ENCODE measurements around the gene HSPBAP1.
"Not testable (repeated sequence)": the region's sequence is repeated elsewhere in the genome, so short reads cannot be mapped to it uniquely, and the experiment has no call there.

Gene HSPBAP1

GRCh38 chr3:122785231-122785630, 8.4 kb downstream of the HSPBAP1 start:
- DNase-seq (ENCODE audit: extremely low read depth in 1 of 2, low read depth in 1 of 2), result no peak

- no peak for DNase-seq (ENCODE audit: extremely low read depth in 1 of 2, low read depth in 1 of 2)
Observed at GRCh38 chr3:122784436-122784835, 9.2 kb downstream of the HSPBAP1 start.

GRCh38 chr3:122782804-122783203, 10.8 kb downstream of the HSPBAP1 start:
- no peak for DNase-seq (ENCODE audit: extremely low read depth in 1 of 2, low read depth in 1 of 2)

GRCh38 chr3:122777563-122777962, 16.1 kb downstream of the HSPBAP1 start:
- no peak for DNase-seq (ENCODE audit: extremely low read depth in 1 of 2, low read depth in 1 of 2)

- DNase-seq (ENCODE audit: extremely low read depth in 1 of 2, low read depth in 1 of 2), result no peak
Observed at GRCh38 chr3:122776675-122777468, 16.8 kb downstream of the HSPBAP1 start.

GRCh38 chr3:122774564-122774963, 19.1 kb downstream of the HSPBAP1 start:
- no peak for DNase-seq (ENCODE audit: extremely low read depth in 1 of 2, low read depth in 1 of 2)

- DNase-seq (ENCODE audit: extremely low read depth in 1 of 2, low read depth in 1 of 2), result no peak
Observed at GRCh38 chr3:122773944-122774509, 19.6 kb downstream of the HSPBAP1 start.

GRCh38 chr3:122772827-122773226, 20.8 kb downstream of the HSPBAP1 start:
- no peak for DNase-seq (ENCODE audit: extremely low read depth in 1 of 2, low read depth in 1 of 2)

GRCh38 chr3:122770521-122771202, 23.0 kb downstream of the HSPBAP1 start:
- DNase-seq (ENCODE audit: extremely low read depth in 1 of 2, low read depth in 1 of 2), result no peak

GRCh38 chr3:122767540-122768372, 25.9 kb downstream of the HSPBAP1 start:
- no peak for DNase-seq (ENCODE audit: extremely low read depth in 1 of 2, low read depth in 1 of 2)

- no peak for DNase-seq (ENCODE audit: extremely low read depth in 1 of 2, low read depth in 1 of 2)
Observed at GRCh38 chr3:122766430-122766829, 27.2 kb downstream of the HSPBAP1 start.

GRCh38 chr3:122760453-122761271, 33.0 kb downstream of the HSPBAP1 start:
- DNase-seq (ENCODE audit: extremely low read depth in 1 of 2, low read depth in 1 of 2), result no peak

- DNase-seq (ENCODE audit: extremely low read depth in 1 of 2, low read depth in 1 of 2), result no peak
Observed at GRCh38 chr3:122758877-122759560, 34.6 kb downstream of the HSPBAP1 start.

- DNase-seq (ENCODE audit: extremely low read depth in 1 of 2, low read depth in 1 of 2), result no peak
Observed at GRCh38 chr3:122755491-122755890, 38.1 kb downstream of the HSPBAP1 start.

- DNase-seq (ENCODE audit: extremely low read depth in 1 of 2, low read depth in 1 of 2), result no peak
Observed at GRCh38 chr3:122754929-122755328, 38.7 kb downstream of the HSPBAP1 start.

- DNase-seq (ENCODE audit: extremely low read depth in 1 of 2, low read depth in 1 of 2), result no peak
Observed at GRCh38 chr3:122748347-122748746, 45.3 kb downstream of the HSPBAP1 start.

GRCh38 chr3:122747295-122747694, 46.3 kb downstream of the HSPBAP1 start:
- DNase-seq (ENCODE audit: extremely low read depth in 1 of 2, low read depth in 1 of 2), result not testable (repeated sequence)

- DNase-seq (ENCODE audit: extremely low read depth in 1 of 2, low read depth in 1 of 2), result no peak
Observed at GRCh38 chr3:122745369-122746021, 48.1 kb downstream of the HSPBAP1 start.

GRCh38 chr3:122743581-122744120, 50.0 kb downstream of the HSPBAP1 start:
- DNase-seq (ENCODE audit: extremely low read depth in 1 of 2, low read depth in 1 of 2), result no peak

All from stimulated activated CD8-positive, alpha-beta memory T cell treated with anti-CD3 and anti-CD28 coated beads, Interleukin-7, amount 100 ng/mL, for 48 hours (primary cell).